D341Med (cell line): ENCODE results near the gene MRTFB.
A peak's percentile ranks its signal among the peaks of the same experiment; 100 is the strongest.

ENCODE experiments used
- DNase-seq: peaks from one replicate; pipeline ENCODE4 v3.0.0; 2012; ENCODE audit warnings: low spot score

MRTFB gene

DNA sequence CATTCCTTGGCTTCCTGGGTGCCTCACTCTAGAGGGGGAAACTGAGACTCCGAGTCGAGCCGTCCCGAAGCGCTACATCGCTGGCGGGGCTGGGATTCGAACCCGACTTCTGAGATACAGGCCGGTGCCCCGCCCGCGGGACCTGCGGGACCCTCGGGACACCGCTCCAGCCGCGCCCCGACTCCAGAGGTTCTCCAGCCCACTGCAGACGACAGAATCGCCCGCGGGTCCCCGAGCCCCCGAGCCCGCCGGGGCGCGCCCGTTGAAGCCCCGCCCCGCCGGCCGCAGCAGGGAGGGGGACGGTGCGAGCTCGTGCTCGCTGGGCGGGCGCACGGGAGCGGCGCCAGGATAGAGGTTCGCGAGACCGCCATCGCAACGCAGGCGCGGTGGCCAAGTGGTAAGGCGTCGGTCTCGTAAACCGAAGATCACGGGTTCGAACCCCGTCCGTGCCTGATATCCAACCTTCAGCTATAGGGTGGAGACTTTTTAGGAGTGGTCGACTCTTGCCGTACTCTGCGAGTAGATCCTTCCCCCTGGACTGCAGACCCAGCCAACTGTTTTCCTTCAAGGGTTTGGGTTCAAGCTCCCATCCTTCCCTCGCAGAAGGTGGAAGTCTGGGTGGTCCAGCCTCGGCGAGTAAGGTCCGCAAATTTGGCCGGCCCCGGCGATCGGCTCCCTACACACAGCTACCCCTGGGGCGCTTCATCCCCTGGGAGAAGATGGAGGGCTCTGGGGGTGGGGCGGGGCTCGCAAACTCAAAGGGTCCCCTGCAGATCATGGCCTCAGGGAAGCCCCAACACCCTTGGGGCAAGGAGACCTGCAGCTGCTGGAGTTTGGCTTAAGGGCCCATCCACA lies 214.6 kb downstream of the MRTFB start:
- peak; percentile 97 for DNase-seq

DNA sequence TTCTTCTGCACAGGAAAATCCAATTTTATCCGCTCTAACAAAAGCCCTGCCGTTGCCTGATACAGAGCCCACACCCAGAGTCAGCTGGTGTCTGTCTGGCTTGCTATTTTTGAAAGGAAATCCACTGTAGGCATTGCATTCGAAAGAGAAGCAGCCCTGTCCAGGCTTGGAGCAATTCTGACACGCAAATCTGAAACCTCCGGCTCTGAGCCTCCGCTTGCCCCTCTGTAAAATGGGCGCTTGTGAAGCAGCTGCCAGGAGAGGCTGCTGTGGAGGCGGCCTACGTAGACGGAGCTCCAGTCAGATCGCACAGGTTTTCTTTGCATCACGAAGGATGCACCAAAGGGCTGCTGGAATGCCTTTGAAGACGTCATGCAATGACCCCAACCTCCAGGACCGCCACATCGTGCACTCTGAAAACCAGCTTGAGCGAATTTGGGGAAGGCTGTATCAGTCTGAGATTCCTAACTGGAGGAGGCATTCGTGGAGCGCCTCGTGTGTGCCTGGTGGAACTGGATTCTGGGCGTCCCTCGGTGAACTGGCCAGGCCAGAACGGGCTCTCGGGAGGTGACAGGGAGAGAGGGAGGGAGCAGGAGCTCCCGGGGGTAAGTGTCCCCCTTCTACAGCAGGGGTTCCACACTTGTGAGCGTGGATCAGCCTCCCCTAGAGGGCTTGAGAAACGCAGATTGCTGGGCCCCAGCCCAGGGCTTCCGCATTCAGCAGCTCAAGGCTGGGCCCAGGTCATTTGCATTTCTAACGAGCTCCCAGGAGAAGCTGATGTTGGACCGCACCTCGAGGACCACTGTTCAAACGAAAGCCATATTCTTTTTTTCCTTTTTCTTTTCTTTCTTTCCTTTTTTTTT lies 215.5 kb downstream of the MRTFB start:
- no peak for DNase-seq

- DNase-seq: peak; percentile 61
These were observed 218.7 kb downstream of the MRTFB start for GRCh38 chr16:14289692-14290340.

- DNase-seq: no peak
These were observed 220.2 kb downstream of the MRTFB start for GRCh38 chr16:14291286-14291685.

GRCh38 chr16:14292051-14292825 lies 221.1 kb downstream of the MRTFB start:
- no peak for DNase-seq

- DNase-seq: no peak
These were observed 225.5 kb downstream of the MRTFB start for GRCh38 chr16:14296663-14297062.

DNA sequence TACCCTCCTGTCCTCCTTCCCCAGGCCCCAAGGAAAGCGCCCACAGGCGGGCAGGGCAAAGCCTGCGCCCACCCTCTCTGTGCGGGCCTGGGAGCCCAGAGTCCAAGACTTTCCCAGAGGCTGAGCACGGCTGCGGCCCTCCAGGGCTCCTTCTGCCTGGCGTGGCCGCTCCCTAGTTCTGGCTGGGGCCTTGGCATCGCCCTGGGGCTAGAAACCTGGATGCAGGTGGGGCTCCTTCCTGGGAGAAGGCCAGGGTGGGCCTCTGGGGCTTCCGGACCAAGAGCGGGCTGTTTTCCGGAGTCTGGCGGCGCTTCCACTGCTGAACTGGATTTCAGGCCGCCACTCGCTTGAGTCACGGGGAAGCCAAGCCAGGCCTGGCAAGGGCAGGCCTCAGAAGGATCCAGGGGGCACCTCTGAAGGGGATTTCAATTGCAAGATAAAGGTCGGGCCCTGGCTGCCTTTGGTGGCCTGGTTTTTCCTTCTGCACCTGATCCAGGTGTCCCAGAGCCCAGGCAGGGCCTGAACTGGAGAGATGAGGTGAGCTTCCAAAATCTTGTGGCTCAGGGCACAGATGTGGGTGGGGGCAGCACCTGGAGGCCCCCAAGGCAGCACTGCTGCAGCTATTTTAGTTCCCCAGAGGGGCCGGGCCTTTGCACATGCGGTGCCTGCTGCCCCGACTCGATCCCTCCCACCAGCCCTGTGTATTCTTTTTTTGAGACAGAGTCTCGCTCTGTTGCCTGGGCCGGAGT lies 227.4 kb downstream of the MRTFB start:
- no peak for DNase-seq

GRCh38 chr16:14300705-14301168 lies 229.6 kb downstream of the MRTFB start:
- peak; percentile 67 for DNase-seq

GRCh38 chr16:14301169-14302030 lies 230.3 kb downstream of the MRTFB start:
- DNase-seq: peak; percentile 36

DNA sequence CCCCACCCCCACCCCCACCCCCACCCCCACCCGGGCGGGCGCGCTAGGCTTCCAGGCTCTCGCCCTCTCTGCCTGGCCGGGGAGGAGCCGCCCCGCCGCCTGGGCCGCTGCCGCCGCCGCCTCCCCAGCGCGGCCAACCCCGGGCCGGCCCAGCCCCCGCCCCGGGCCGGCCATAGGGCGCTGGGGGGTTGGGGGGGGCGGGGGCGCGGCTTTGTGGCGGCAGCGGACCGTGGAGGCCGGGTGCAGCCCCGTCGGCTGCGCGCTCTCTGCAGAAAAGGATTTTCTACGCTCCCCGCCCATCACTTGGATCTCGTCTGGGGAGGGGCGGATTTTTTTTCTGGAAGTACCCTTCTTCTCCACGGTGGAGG lies 230.9 kb downstream of the MRTFB start:
- peak; percentile 83 for DNase-seq

DNA sequence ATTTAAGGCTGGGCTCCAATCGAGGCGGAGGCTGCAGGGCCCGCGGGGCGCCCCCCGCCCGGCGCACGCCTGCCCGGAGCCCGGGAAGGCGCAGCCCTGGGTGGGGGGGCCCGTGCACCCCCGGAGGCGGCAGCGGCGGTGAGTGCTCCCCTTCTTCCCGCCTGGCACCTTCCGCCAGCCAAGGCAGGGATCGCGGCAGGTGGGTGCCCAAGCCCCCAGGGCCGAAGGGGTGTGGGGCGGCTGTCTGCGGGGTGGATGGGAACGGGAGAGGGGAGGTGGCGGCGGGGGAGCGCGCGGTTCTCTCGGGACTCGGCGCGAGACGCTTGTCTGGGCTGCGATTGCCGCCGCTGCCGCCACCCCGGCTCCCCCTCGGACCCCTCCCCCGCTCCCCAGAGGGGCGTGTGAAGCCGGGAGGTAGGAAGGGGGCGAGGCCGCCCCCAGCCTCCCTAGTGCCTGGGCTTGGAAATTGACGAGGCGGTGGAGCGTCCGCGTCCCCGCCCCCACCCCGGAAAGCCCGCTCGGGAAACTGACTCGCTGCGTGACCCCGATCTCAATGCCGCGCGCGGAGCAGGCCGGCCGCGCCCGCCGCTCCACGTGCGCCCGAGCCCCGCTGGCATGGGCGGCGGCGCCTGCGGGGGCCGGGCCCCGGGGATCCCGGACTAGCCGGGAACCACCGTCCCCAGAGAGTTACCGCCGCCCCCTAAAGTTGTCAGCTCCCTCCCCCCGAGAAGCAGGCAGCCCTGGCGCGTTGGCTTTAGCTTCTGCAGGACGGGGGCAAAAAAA lies 231.5 kb downstream of the MRTFB start:
- peak; percentile 83 for DNase-seq

DNA sequence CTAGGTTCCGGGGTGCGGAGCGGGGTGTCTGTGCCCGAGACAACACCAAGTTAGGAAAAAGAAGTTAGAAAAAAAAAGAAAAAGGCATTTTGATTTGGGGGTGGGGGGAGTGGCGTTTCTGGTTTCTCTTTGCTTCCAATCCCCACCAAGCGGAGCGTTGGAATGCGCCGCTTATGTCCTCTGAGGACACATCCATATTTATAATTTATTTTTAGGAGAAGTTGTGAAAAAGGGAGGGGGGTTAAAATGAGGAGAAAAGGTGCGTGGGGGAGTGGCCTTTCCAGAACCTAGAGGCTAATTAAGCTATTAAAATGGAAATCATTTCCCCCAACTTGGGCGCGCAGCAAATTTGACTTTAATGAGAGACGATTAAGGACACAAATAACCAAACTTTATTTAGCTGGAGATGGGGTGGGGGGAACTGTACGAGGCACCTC lies 232.1 kb downstream of the MRTFB start:
- DNase-seq: no peak

- no peak for DNase-seq
These were observed 232.7 kb downstream of the MRTFB start for GRCh38 chr16:14303639-14304394.

DNA sequence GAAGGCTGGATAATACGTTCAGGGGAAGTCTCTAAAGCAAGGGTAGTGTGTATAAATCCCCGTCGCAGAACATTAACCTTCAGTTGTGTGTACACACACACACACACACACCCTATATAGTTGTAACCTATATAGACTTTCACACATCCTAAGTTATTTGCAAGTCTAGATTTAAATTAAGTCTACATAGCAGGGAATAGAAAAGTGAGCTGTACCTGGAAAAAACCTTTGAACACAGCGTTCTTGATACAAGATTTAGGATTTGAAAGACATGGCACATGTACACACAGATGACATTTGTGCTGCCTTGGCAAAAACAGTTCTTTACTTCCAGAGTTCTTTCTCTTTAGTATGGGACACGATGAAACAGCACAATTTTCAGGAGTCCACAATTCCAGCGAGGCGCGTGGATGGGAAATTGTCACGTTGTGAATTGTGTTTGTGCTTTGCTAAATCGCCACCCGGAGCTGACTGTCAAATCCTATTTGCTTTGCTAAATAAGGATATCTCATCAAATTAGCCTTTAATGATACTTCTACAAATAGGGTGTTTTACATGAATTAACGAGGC lies 233.9 kb downstream of the MRTFB start:
- no peak for DNase-seq

DNA sequence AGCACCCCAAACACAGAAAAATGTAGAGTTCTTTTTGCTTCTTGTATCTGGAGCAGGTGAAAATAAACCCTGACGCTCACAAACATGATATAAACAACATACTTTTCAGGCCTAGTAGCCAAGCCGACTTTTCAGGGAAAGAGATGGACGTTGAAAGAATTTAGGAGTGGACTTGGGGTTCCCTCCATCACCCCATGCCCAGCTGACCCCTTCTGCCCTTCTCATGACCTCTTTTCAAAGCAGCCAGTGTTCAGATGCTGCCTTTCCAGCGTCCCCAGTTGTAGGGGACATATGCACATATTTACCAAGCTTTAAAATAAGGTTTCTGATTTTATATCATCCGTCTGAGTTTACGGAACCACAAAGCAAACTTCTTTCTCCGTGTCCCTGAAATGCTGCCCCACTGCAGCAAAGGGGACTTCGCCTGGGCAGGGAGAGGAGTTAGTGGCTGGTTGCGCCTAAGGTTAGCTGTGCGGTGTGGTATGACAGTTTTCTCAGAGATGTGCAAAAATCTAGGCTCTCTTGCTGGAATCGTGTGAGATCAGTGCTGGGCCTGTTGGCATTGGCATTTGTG lies 235.5 kb downstream of the MRTFB start:
- DNase-seq: no peak

GRCh38 chr16:14307059-14307526 lies 236.0 kb downstream of the MRTFB start:
- DNase-seq: no peak

DNA sequence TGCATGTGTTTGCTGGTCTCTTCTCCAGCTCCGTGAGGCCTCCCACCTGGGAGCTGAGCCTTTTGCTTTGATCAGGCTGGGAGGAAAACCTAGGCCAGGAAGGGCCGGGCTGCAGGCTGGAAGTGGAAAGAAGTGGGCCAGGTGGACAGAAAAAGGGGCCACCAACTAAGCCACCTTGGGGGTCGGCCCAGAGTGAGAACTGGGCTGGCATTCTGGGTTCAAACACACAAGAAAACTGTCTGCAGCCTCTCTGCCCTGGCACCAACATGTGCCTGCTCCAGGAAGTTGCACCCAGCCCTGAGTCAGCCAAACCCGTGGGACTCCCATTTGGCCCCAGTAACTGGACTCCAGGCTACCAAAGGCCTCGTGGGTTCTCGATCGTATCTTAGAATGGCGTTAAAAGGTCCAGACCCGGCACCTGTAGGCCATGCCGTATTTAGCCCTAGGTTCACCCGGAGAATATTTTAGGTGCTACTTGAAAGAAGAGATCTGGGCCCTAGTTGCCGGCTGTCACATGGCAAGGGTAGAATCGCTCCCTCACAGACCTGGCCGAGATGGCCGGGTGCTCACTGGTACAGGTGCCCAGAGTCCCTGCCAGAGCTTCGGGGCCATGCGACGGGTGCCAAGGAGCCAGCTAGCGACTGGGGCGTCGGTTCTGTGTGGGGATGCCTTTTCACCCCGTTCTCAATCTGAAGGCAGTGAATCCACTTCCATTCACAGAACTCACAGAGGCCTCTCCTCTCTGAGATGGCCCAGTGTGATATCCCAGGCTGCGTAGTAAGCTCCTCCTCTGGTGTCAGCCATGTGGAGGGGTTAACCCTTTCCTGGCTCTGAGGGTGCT lies 236.6 kb downstream of the MRTFB start:
- no peak for DNase-seq
